ENCODE results near the gene TMEM255B. TPM values are rescaled to one million over a fixed set of nuclear protein-coding genes. Genes with fewer than 3 reads are reported as not detected.

TMEM255B gene
- total and polyA plus RNA-seq, 7 experiments from 2014 or later: 0.08 to 3.3 (median 1.3) TPM; not detected in 1

DNA sequence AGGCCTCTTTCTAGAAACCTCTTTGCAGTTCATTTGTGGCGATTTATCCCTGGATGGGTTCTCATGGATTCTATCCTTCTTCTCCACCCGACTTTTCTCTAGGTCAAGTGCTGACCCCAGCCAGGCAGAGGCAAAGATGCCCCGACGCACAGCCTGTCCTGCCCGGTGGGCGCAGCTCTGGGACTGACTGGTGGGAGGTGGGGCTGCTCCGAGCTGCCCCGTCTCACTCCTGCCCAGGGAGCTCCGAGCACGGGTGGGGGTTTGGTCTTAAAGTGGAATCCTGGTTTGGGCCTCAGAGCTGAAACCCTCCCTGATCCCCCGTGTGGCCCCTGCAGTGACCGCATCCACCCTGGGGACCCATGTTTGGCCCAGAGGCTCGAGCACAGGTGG, 60.3 kb downstream of the TMEM255B start:
- Mint-ChIP-seq H3K27ac (no peak overlapping the region), H3K4me3 (no peak overlapping the region), H3K4me1 (peaks cover 13 to 30% (median 23%) of the 10 kb centered on the region in 7 donors), H3K27me3 (peaks cover 0 to 3% (median 0%) of the 10 kb centered on the region in 5 donors), H3K36me3 (peaks cover 0 to 15% (median 0%) of the 10 kb centered on the region in 5 donors), H3K9me3 (peaks cover 0 to 1% (median 0%) of the 10 kb centered on the region in 11 donors)
- H3K9me3 ChIP-seq (ENCODE audit: control insufficient read depth in 2 of 3, low read length in 3 of 3): no peaks in the 10 kb centered on the region
- peaks cover 0 to 16% (median 0%) of the 10 kb centered on the region in 3 experiments for H3K36me3 ChIP-seq (ENCODE audit: control insufficient read depth in 2 of 3, insufficient read depth in 3 of 3, low read length in 3 of 3)
- intact Hi-C loops (cut with micrococcal nuclease): loop anchor here (5.0 to 10.0 kb wide), 5 partner anchors 43 to 667 kb away; partner anchors contain the start of genes GAS6 (in 1 of the 2) and RASA3 (in 1 of the 2)
- no peak overlapping the region for H3K4me3 ChIP-seq (ENCODE audit: low read length)
- peaks cover 10 to 11% of the 10 kb centered on the region in 2 donors for H3K4me1 ChIP-seq (ENCODE audit: control insufficient read depth in 2 of 2, insufficient read depth in 2 of 2, low read length in 2 of 2)
- ChIA-PET CTCF (interaction anchor here (0.7 to 1.3 kb wide), 2 partner anchors 197 to 292 kb away, joined by 4 read pairs; no protein-coding TSS in a partner anchor), POLR2A (no interaction called here)
- DNase-seq (no peak), ATAC-seq (no peak)
- no peaks in the 10 kb centered on the region for H3K27me3 ChIP-seq (ENCODE audit: control insufficient read depth in 2 of 2, insufficient read depth in 2 of 2, low read length in 2 of 2)
- no peak overlapping the region for H3K27ac ChIP-seq (ENCODE audit: low read depth, low read length)

- POLR2A ChIA-PET: no interaction called here
- no peak overlapping the region for H3K4me3 Mint-ChIP-seq
- Histone ChIP-seq H3K4me1 (ENCODE audit: control insufficient read depth in 2 of 2, insufficient read depth in 2 of 2, low read length in 2 of 2) (peaks cover 10 to 11% of the 10 kb centered on the region in 2 donors), H3K4me3 (ENCODE audit: low read length) (no peak overlapping the region), H3K27me3 (ENCODE audit: control insufficient read depth in 2 of 2, insufficient read depth in 2 of 2, low read length in 2 of 2) (no peaks in the 10 kb centered on the region), H3K9me3 (ENCODE audit: control insufficient read depth in 2 of 3, low read length in 3 of 3) (no peaks in the 10 kb centered on the region), H3K36me3 (ENCODE audit: control insufficient read depth in 2 of 3, insufficient read depth in 3 of 3, low read length in 3 of 3) (peaks cover 0 to 16% (median 0%) of the 10 kb centered on the region in 3 experiments), H3K27ac (ENCODE audit: low read depth, low read length) (no peak overlapping the region)
- H3K4me1 Mint-ChIP-seq: peaks cover 13 to 28% (median 22%) of the 10 kb centered on the region in 7 donors
- H3K36me3 Mint-ChIP-seq: peaks cover 0 to 14% (median 0%) of the 10 kb centered on the region in 5 donors
- intact Hi-C loops (cut with micrococcal nuclease): loop anchor here (5.0 to 10.0 kb wide), 5 partner anchors 42 to 668 kb away; partner anchors contain the start of genes GAS6 (in 1 of the 2) and RASA3 (in 1 of the 2)
- H3K9me3 Mint-ChIP-seq: peaks cover 0 to 1% (median 0%) of the 10 kb centered on the region in 11 donors
- DNase-seq (no peak), ATAC-seq (no peak)
- CTCF ChIA-PET: interaction anchor here (0.7 to 1.3 kb wide), 2 partner anchors 196 to 292 kb away, joined by 4 read pairs; no protein-coding TSS in a partner anchor
- H3K27ac Mint-ChIP-seq: no peak overlapping the region
- H3K27me3 Mint-ChIP-seq: peaks cover 0 to 3% (median 0%) of the 10 kb centered on the region in 5 donors
These were observed 61.0 kb downstream of the TMEM255B start for GRCh38 chr13:113819731-113820715.

GRCh38 chr13:113820813-113821651, 62.0 kb downstream of the TMEM255B start:
- Histone ChIP-seq H3K27me3 (ENCODE audit: control insufficient read depth in 2 of 2, insufficient read depth in 2 of 2, low read length in 2 of 2) (no peaks in the 10 kb centered on the region), H3K9me3 (ENCODE audit: control insufficient read depth in 2 of 3, low read length in 3 of 3) (no peaks in the 10 kb centered on the region), H3K4me3 (ENCODE audit: low read length) (no peak overlapping the region), H3K4me1 (ENCODE audit: control insufficient read depth in 2 of 2, insufficient read depth in 2 of 2, low read length in 2 of 2) (peaks cover 7 to 10% of the 10 kb centered on the region in 2 donors), H3K36me3 (ENCODE audit: control insufficient read depth in 2 of 3, insufficient read depth in 3 of 3, low read length in 3 of 3) (peaks cover 0 to 16% (median 0%) of the 10 kb centered on the region in 3 experiments), H3K27ac (ENCODE audit: low read depth, low read length) (no peak overlapping the region)
- Mint-ChIP-seq H3K27ac (no peak overlapping the region), H3K36me3 (peaks cover 0 to 6% (median 4%) of the 10 kb centered on the region in 5 donors), H3K9me3 (peaks cover 0 to 1% (median 0%) of the 10 kb centered on the region in 11 donors), H3K4me3 (no peak overlapping the region), H3K4me1 (peaks cover 10 to 19% (median 14%) of the 10 kb centered on the region in 7 donors), H3K27me3 (no peaks in the 10 kb centered on the region)
- ATAC-seq: no peak
- POLR2A ChIA-PET: no interaction called here
- CTCF ChIA-PET: no interaction called here
- no peak for DNase-seq
- intact Hi-C loops (cut with micrococcal nuclease): no loop called here

GRCh38 chr13:113821847-113822246, 62.8 kb downstream of the TMEM255B start:
- Histone ChIP-seq H3K27me3 (ENCODE audit: control insufficient read depth in 2 of 2, insufficient read depth in 2 of 2, low read length in 2 of 2) (no peaks in the 10 kb centered on the region), H3K9me3 (ENCODE audit: control insufficient read depth in 2 of 3, low read length in 3 of 3) (no peaks in the 10 kb centered on the region), H3K4me3 (ENCODE audit: low read length) (no peak overlapping the region), H3K27ac (ENCODE audit: low read depth, low read length) (no peak overlapping the region), H3K4me1 (ENCODE audit: control insufficient read depth in 2 of 2, insufficient read depth in 2 of 2, low read length in 2 of 2) (peaks cover under 1 to 2% of the 10 kb centered on the region in 2 donors), H3K36me3 (ENCODE audit: control insufficient read depth in 2 of 3, insufficient read depth in 3 of 3, low read length in 3 of 3) (peaks cover 0 to 16% (median 0%) of the 10 kb centered on the region in 3 experiments)
- Mint-ChIP-seq H3K27ac (no peak overlapping the region), H3K9me3 (peaks cover 0 to 1% (median 0%) of the 10 kb centered on the region in 11 donors), H3K27me3 (no peaks in the 10 kb centered on the region), H3K4me3 (no peak overlapping the region), H3K4me1 (peaks cover 3 to 11% (median 6%) of the 10 kb centered on the region in 7 donors), H3K36me3 (peaks cover 0 to 5% (median 4%) of the 10 kb centered on the region in 5 donors)
- ATAC-seq (no peak), DNase-seq (no peak)
- ChIA-PET POLR2A (no interaction called here), CTCF (no interaction called here)
- intact Hi-C loops (cut with micrococcal nuclease): no loop called here

- H3K27me3 ChIP-seq (ENCODE audit: control insufficient read depth in 2 of 2, insufficient read depth in 2 of 2, low read length in 2 of 2): no peaks in the 10 kb centered on the region
- no peaks in the 10 kb centered on the region for H3K27me3 Mint-ChIP-seq
- no peak for ATAC-seq
- H3K9me3 Mint-ChIP-seq: no peaks in the 10 kb centered on the region
- H3K4me1 Mint-ChIP-seq: peaks cover 0 to 7% (median 4%) of the 10 kb centered on the region in 7 donors
- no peaks in the 10 kb centered on the region for H3K4me1 ChIP-seq (ENCODE audit: control insufficient read depth in 2 of 2, insufficient read depth in 2 of 2, low read length in 2 of 2)
- H3K36me3 Mint-ChIP-seq: peaks cover 0 to 9% (median 2%) of the 10 kb centered on the region in 5 donors
- no peaks in the 10 kb centered on the region for H3K9me3 ChIP-seq (ENCODE audit: control insufficient read depth in 2 of 3, low read length in 3 of 3)
- H3K4me3 Mint-ChIP-seq: no peak overlapping the region
- H3K27ac Mint-ChIP-seq: no peak overlapping the region
- ChIA-PET POLR2A (no interaction called here), CTCF (no interaction called here)
- no peak overlapping the region for H3K27ac ChIP-seq (ENCODE audit: low read depth, low read length)
- H3K4me3 ChIP-seq (ENCODE audit: low read length): no peak overlapping the region
- no peak for DNase-seq
- peaks cover 0 to 20% (median 0%) of the 10 kb centered on the region in 3 experiments for H3K36me3 ChIP-seq (ENCODE audit: control insufficient read depth in 2 of 3, insufficient read depth in 3 of 3, low read length in 3 of 3)
- intact Hi-C loops (cut with micrococcal nuclease): no loop called here
These were observed 63.2 kb downstream of the TMEM255B start for GRCh38 chr13:113822266-113822665.
